HG02798 (cell line): ENCODE measurements around the gene CFAP251.
A peak's percentile ranks its signal among the peaks of the same experiment; 100 is the strongest.
"Not testable (repeated sequence)": the region's sequence is repeated elsewhere in the genome, so short reads cannot be mapped to it uniquely, and the experiment has no call there.

Source experiments
- ATAC-seq: cut with Tn5 transposase; IDR thresholded peaks from one replicate; pipeline ENCODE4 v1.9.1; 2021; ENCODE audit warnings: mild to moderate bottlenecking; ENCODE audit not compliant: unreplicated experiment, poor library complexity

Gene CFAP251

GRCh38 chr12:122022393-122023338, 104.3 kb downstream of the CFAP251 start:
- peak; percentile 17 for ATAC-seq

- no peak for ATAC-seq
Observed at GRCh38 chr12:122023339-122024131, 105.1 kb downstream of the CFAP251 start.

DNA sequence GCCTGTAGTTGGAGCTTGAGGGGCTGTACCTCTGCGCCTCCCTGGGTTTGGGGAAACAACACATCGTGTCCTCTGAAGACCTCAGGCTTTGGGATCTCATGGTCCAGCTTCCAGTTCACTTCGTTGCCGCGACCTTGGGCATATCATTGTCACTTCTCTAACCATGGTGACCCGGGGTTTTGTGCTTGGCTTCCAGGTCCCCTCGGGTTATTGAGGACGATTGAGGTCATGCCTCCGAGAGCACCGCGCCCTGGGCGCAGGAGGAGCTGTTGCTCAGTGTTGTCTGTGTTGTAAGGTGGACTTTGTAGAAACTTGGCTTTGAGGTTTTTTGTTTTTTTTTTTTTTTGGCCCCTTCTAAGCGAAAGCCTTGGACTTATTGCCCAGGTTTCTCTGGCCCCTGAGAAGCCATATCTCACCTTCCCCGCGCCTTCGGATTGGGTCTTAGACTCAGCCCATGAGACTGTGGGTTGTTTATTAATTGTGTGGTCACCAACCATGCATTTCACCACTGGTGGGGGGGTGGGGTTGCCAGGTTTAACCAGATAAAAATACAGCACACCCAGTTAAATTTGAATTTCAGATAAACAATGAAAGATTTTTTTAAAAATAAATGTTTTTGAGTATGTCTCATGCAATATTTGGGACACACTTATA, 105.9 kb downstream of the CFAP251 start:
- ATAC-seq, result no peak

- ATAC-seq, result no peak
Observed at GRCh38 chr12:122026706-122027333, 108.4 kb downstream of the CFAP251 start.

GRCh38 chr12:122028165-122028904, 109.9 kb downstream of the CFAP251 start:
- ATAC-seq, result no peak

GRCh38 chr12:122028905-122029560, 110.6 kb downstream of the CFAP251 start:
- no peak for ATAC-seq

- no peak for ATAC-seq
Observed at GRCh38 chr12:122029620-122030423, 111.4 kb downstream of the CFAP251 start.

GRCh38 chr12:122030424-122031035, 112.1 kb downstream of the CFAP251 start:
- ATAC-seq, result no peak

GRCh38 chr12:122031342-122032216, 113.2 kb downstream of the CFAP251 start:
- ATAC-seq, result no peak

DNA sequence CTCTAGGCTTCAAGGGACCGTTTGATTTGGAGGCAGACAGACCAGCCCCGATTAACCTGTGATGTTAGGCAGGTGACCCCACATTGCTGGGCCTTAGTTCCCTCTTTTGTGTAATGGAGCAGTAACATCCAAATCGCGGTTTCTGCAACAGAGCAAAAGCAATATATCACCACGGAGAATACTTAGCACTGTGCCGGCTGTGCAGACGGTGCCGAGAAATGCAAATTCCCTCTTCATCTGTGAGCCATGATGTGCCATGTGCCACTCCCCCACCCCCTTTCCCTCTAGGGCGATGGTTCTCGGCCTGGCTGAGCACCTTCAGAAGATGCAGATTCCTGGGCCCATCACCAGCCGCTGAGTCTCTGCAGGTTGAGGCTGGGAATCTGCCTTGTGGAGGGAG, 114.2 kb downstream of the CFAP251 start:
- no peak for ATAC-seq

DNA sequence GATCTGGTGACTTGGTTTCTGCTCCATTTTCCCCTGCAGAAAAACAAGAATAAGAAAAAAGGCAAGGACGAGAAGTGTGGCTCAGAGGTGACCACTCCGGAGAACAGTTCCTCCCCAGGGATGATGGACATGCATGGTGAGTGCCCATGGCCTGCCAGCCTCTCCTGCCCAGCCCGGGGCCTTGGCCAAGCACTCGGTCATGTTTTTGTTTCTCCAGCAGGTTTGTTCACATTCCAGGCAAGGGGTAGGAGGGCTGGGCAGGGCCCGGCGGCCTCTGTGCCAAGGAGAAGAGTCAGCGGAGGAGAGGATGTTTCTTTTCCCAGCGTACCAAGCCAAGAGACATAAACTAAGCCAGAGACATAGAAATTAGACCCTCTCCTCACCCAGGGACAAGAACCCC, 116.9 kb downstream of the CFAP251 start:
- no peak for ATAC-seq

DNA sequence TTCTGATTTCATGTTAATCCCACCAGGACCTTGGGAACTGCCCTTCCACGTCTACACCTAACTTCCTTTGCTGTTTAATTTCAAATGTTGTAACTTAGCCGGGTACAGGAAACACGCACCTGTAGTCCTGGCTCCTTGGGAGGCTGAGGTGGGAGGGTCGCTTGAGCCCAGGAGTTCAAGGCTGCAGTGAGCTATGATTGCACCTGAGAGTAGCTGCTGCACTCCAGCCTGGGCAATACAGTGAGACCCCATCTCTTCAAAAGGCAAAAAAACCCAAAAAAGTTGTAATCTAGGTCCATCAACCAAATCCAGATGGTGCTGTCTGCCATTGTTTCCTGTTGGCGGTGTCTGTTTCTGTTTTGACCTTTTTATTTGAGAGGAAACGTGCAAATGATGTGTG, 117.8 kb downstream of the CFAP251 start:
- no peak for ATAC-seq

- ATAC-seq, result no peak
Observed at GRCh38 chr12:122040579-122041386, 122.4 kb downstream of the CFAP251 start.

GRCh38 chr12:122041458-122041857, 123.1 kb downstream of the CFAP251 start:
- ATAC-seq, result not testable (repeated sequence)

DNA sequence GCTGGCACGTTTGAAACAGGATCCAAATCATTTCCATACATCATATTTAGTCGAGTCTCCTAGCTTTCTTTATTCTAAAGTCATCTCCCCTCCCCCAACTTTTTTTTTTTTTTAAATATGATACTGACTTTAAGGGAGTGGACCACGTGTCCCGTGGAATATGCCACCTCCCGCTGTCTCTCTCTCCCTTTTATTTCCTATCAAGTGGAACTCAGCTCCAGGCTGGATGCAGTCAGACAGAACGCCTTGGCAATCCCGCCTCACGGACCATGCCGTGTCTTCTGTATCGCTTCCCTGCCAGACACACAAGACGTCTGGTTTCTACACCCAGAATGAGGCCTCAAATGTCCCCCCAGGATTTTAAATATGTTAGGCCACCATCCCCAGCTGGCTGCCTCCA, 124.5 kb downstream of the CFAP251 start:
- ATAC-seq, result no peak

DNA sequence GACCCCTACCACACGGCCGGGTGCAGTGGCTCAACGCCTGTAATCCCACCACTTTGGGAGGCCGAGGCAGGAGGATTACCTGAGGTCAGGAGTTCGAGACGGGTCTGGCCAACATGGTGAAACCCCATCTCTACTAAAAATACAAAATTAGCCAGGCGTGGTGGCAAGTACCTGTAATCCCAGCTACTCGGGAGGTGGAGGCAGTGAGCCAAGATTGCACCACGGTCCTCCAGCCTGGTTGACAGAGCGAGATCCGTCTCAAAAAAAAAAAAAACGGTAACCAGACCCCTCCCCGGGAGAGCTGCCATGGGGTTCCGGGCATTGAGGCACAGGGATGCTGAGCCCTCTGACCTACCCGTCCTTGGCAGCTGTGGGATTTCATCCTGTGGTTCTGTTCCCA, 125.1 kb downstream of the CFAP251 start:
- no peak for ATAC-seq
